Measurements from ENCODE around the gene OPN1LW.
A peak's percentile ranks its signal among the peaks of the same experiment; 100 is the strongest.

Gene OPN1LW

GRCh38 chrX:154121961-154122360 lies 22.1 kb upstream of the OPN1LW start:
- no peak for DNase-seq (ENCODE audit: low spot score)
- TF ChIP-seq CTCF (IDR thresholded peaks at IDR 0.05; ENCODE audit: extremely low read depth, missing control alignments): no peak

- no peak for TF ChIP-seq CTCF (IDR thresholded peaks at IDR 0.05; ENCODE audit: extremely low read depth, missing control alignments)
- peak; percentile 34 for DNase-seq (ENCODE audit: low spot score)
These were observed 20.5 kb upstream of the OPN1LW start for GRCh38 chrX:154123241-154124219.

GRCh38 chrX:154125391-154126040 lies 18.5 kb upstream of the OPN1LW start:
- no peak for TF ChIP-seq CTCF (IDR thresholded peaks at IDR 0.05; ENCODE audit: extremely low read depth, missing control alignments)
- DNase-seq (ENCODE audit: low spot score): no peak

- TF ChIP-seq CTCF (IDR thresholded peaks at IDR 0.05; ENCODE audit: extremely low read depth, missing control alignments): no peak
These were observed 17.9 kb upstream of the OPN1LW start for GRCh38 chrX:154126101-154126500.

GRCh38 chrX:154131955-154132354 lies 12.1 kb upstream of the OPN1LW start:
- no peak for TF ChIP-seq CTCF (IDR thresholded peaks at IDR 0.05; ENCODE audit: extremely low read depth, missing control alignments)
- no peak for DNase-seq (ENCODE audit: low spot score)

More at GRCh38 chrX:154126101-154126500, 17.9 kb upstream of the OPN1LW start:
- no peak for DNase-seq (ENCODE audit: low spot score)

- TF ChIP-seq CTCF (IDR thresholded peaks at IDR 0.05; ENCODE audit: extremely low read depth, missing control alignments): no peak
These were observed 11.7 kb upstream of the OPN1LW start for GRCh38 chrX:154132366-154132765.

More at GRCh38 chrX:154132366-154132765, 11.7 kb upstream of the OPN1LW start:
- DNase-seq (ENCODE audit: low spot score): no peak
